ENCODE results near the gene DLL3.

Gene DLL3

GRCh38 chr19:39489756-39490155, 9.0 kb upstream of the DLL3 start:
- DNase-seq = no peak

GRCh38 chr19:39492225-39492624, 6.5 kb upstream of the DLL3 start:
- DNase-seq = no peak

GRCh38 chr19:39492788-39493187, 6.0 kb upstream of the DLL3 start:
- DNase-seq = no peak

GRCh38 chr19:39494661-39495060, 4.1 kb upstream of the DLL3 start:
- DNase-seq = no peak

GRCh38 chr19:39496063-39496462, 2.7 kb upstream of the DLL3 start:
- DNase-seq = no peak

- no peak for DNase-seq
Measured at GRCh38 chr19:39497701-39497995, 1.1 kb upstream of the DLL3 start.

- DNase-seq = no peak
Measured at GRCh38 chr19:39497996-39498797, 550 bp upstream of the DLL3 start.

GRCh38 chr19:39499932-39500331, 1.2 kb downstream of the DLL3 start:
- DNase-seq = no peak

GRCh38 chr19:39500543-39500942, 1.8 kb downstream of the DLL3 start:
- no peak for DNase-seq

GRCh38 chr19:39501340-39501739, 2.6 kb downstream of the DLL3 start:
- no peak for DNase-seq

- peak; percentile 76 for DNase-seq
Measured at GRCh38 chr19:39502640-39503417, 4.1 kb downstream of the DLL3 start.

- no peak for DNase-seq
Measured at GRCh38 chr19:39506598-39506943, 7.8 kb downstream of the DLL3 start.

GRCh38 chr19:39506944-39507714, 8.4 kb downstream of the DLL3 start:
- DNase-seq = peak; percentile 56

GRCh38 chr19:39507715-39508364, 9.1 kb downstream of the DLL3 start:
- no peak for DNase-seq

- no peak for DNase-seq
Measured at GRCh38 chr19:39508629-39509028, 9.9 kb downstream of the DLL3 start.

GRCh38 chr19:39509233-39509632, 10.5 kb downstream of the DLL3 start:
- no peak for DNase-seq

GRCh38 chr19:39512988-39513387, 14.2 kb downstream of the DLL3 start:
- DNase-seq = no peak

GRCh38 chr19:39514840-39515550, 16.2 kb downstream of the DLL3 start, which contains the start of gene SELENOV:
Gene SELENOV, plus strand, starts transcription at chr19:39515139. Its CDS starts 74 bp downstream, at chr19:39515213.
- no peak for DNase-seq

- peak; percentile 18 for DNase-seq
Measured at GRCh38 chr19:39515551-39516191, 16.9 kb downstream of the DLL3 start.

- no peak for DNase-seq
Measured at GRCh38 chr19:39516270-39516669, 17.5 kb downstream of the DLL3 start.

- DNase-seq = no peak
Measured at GRCh38 chr19:39517432-39517831, 18.7 kb downstream of the DLL3 start.

- DNase-seq = no peak
Measured at GRCh38 chr19:39518458-39518857, 19.7 kb downstream of the DLL3 start.
